ENCODE measurements around the gene SVIL. TPM values are rescaled to one million over a fixed set of nuclear protein-coding genes. Genes with fewer than 3 reads are reported as not detected.

The SVIL gene
- total RNA-seq, 1 donor from 2014 or later = 58.5 TPM

GRCh38 chr10:29600821-29601220 lies 34.0 kb downstream of the SVIL start:
- TF ChIP-seq CTCF (conservative IDR thresholded peaks at IDR 0.05; ENCODE audit: low read depth, low read length) = no peak
- DNase-seq (ENCODE audit: low read depth) = no peak
- H3K4me3 ChIP-seq (ENCODE audit: low read depth, low read length) = no peak overlapping the region

- no peak for TF ChIP-seq CTCF (conservative IDR thresholded peaks at IDR 0.05; ENCODE audit: low read depth, low read length)
- H3K4me3 ChIP-seq (ENCODE audit: low read depth, low read length) = no peak overlapping the region
- no peak for DNase-seq (ENCODE audit: low read depth)
Measured at GRCh38 chr10:29600067-29600466, 34.7 kb downstream of the SVIL start.

- no peak for DNase-seq (ENCODE audit: low read depth)
Measured at GRCh38 chr10:29598851-29599311, 35.9 kb downstream of the SVIL start.

GRCh38 chr10:29596826-29597225 lies 37.9 kb downstream of the SVIL start:
- TF ChIP-seq CTCF (conservative IDR thresholded peaks at IDR 0.05; ENCODE audit: low read depth, low read length) = no peak
- DNase-seq (ENCODE audit: low read depth) = no peak
- H3K4me3 ChIP-seq (ENCODE audit: low read depth, low read length) = no peak overlapping the region

More at GRCh38 chr10:29598851-29599311, 35.9 kb downstream of the SVIL start:
- no peak overlapping the region for H3K4me3 ChIP-seq (ENCODE audit: low read depth, low read length)
- TF ChIP-seq CTCF (conservative IDR thresholded peaks at IDR 0.05; ENCODE audit: low read depth, low read length) = no peak

GRCh38 chr10:29596356-29596755 lies 38.4 kb downstream of the SVIL start:
- no peak for DNase-seq (ENCODE audit: low read depth)
- no peak overlapping the region for H3K4me3 ChIP-seq (ENCODE audit: low read depth, low read length)
- TF ChIP-seq CTCF (conservative IDR thresholded peaks at IDR 0.05; ENCODE audit: low read depth, low read length) = no peak

GRCh38 chr10:29595636-29596225 lies 39.0 kb downstream of the SVIL start:
- TF ChIP-seq CTCF (conservative IDR thresholded peaks at IDR 0.05; ENCODE audit: low read depth, low read length) = no peak
- DNase-seq (ENCODE audit: low read depth) = no peak
- H3K4me3 ChIP-seq (ENCODE audit: low read depth, low read length) = no peak overlapping the region

- no peak for DNase-seq (ENCODE audit: low read depth)
- H3K4me3 ChIP-seq (ENCODE audit: low read depth, low read length) = no peak overlapping the region
- no peak for TF ChIP-seq CTCF (conservative IDR thresholded peaks at IDR 0.05; ENCODE audit: low read depth, low read length)
Measured at GRCh38 chr10:29595146-29595545, 39.6 kb downstream of the SVIL start.

All from epithelial cell of proximal tubule (primary cell).